HG03060 (cell line): Measurements from ENCODE around the gene GPR55.

ENCODE experiments used
- ATAC-seq: cut with Tn5 transposase; IDR thresholded peaks from one replicate; pipeline ENCODE4 v1.9.1; 2021; ENCODE audit warnings: low read depth, moderate number of reproducible peaks; ENCODE audit not compliant: unreplicated experiment

GPR55 gene

DNA sequence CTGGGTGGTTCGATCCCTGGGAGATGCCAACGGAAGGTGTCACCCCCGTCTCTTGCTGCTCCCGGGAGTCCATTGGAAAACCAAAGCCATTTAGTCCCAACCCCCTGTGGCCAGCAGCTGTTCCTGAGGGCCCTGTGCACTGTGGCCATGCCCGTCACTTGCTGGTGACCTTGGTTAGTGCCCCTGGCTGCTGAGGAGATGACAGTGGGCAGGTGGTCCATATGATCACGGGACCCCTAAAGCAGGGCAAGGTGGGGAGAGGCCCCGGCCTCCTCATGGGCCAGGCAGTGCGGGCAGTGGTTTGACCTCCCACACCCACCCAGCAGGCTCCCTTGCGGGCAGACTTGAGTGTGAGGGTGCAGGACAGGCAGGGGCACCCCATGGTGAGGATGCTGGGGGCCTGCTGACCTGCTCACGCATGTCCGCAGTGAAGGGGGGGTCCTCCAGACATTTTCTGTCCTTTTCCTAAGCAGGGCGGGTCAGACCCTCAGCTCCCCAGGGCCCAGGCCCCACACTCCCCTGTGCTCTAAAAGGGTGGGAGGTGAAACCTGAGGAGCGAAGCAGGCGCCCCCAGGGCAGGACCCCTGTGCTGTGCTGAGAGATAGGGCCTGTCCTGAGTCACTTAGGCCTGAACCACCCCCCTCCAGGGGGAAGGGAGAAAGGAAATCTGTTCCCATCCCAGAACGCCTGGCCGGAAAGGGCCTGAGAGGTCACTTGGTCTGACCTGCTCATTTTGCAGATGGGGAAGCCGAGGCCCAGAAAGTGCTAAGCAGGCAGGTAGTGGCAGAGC is 53.5 kb downstream of the GPR55 start:
- no peak for ATAC-seq

DNA sequence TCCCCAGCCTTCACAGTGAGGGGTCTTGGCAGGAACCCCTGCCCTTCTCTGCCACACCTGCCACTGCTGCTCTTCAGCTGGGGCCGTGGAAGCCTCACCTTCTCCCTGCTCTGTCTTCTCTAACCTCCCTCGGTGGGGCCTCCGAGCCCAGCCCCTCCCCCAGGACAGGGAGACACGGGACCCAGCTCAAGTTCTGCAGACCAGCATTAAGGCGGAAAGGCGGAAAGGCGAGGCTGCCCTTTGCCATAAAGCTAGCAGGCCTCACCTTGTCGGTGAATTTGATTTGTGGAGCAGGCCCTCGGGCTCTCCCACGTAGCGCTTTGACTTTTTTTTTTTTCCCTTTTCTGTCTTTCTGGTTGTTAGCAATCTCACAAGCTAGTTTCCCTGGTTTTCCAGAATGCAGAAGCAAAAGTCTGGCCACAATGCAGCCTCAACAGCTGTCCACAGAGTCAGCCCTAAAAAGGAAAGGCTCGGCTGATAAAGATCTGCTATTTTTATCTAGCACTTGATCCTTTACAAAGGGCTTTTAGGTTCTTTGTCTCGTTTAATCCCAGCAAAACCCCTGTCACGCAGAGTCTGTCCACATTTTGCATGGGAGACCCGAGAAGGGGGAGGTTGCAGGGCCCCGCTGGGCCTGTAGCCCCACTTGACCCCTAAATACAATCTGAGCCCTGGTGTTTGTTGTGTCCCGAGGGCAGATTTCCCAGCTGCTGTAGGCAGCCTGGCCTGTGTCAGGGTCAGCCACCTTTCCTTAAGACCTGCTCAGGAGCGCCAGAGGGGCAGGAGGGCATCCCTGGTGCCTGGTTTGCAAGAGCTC is 54.3 kb downstream of the GPR55 start:
- no peak for ATAC-seq

DNA sequence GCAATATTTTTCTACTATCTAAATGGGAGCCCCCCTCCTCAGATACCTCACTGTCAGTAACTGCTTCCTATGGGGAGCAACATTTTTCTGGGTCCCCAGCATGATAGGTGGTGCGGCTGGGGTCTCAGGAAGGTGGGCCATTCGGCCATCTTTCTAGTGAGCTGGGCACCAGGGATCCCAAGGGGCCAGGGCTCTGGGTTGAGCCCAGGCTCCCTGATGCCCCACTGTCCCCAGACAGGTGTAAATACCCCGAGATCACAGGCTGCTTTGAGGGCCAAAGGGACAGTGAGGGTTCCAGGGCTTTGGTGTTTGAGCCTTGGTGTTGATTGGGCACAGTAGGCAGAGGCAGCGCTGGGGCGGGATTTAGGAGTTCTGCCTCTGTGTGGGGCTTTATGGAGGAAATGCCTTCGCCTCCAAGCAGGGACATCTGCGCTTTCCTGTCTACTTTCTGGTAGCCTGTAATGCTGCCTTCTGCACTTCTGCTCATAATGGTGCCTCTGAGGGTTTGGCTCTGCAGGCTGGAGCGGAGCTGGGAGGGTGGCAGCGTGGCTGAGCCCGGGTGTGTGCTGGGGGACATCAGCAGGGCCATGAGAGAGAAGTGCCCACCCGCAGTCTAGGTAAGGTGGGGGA is 55.0 kb downstream of the GPR55 start:
- ATAC-seq, result no peak

DNA sequence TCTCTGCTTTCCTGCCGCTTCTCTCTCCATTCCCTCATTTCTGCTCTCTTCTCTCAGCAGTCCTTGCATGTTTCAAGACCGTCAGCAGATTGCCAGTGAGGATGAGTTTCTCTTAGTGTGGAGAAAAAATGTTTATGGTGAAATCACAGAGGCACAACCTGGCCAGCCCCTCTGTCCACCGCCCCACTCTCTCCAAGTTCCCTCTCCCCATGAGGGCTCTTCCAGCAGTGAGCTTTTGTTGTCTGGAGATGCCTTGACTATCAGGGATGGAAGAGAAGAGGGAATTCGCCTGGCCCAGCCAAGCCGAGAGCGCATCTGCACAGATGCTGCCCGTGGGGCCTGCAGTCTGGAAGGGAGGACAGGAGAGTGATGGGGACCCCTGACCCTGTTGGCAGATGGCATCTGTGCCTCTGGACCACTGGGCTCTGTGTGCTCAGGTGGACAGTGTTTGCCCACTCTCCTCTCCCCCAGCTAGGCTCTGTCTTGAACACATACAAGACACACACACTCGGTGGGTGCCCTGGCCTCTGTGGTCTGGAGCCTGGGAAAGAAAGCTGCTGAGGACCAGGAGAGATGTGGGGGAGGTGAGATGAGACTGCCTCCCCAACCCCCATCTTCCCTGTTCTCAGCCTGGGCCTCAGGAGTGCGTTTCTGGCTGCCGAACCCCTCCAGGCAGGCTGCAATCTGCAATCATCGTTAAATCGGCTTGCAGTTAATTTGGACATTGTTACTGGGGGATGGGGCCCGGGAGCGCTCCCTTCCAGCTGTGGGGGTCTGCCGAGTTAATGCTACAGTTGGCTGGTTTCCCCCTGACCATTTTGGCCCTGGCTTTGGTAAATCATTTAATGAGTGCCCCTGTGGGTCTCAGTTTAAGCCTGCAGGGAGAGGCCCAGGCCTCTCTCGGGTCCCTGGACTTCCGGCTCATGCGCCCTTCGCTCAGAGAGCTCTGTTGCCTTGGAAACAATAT is 55.8 kb downstream of the GPR55 start:
- no peak for ATAC-seq

DNA sequence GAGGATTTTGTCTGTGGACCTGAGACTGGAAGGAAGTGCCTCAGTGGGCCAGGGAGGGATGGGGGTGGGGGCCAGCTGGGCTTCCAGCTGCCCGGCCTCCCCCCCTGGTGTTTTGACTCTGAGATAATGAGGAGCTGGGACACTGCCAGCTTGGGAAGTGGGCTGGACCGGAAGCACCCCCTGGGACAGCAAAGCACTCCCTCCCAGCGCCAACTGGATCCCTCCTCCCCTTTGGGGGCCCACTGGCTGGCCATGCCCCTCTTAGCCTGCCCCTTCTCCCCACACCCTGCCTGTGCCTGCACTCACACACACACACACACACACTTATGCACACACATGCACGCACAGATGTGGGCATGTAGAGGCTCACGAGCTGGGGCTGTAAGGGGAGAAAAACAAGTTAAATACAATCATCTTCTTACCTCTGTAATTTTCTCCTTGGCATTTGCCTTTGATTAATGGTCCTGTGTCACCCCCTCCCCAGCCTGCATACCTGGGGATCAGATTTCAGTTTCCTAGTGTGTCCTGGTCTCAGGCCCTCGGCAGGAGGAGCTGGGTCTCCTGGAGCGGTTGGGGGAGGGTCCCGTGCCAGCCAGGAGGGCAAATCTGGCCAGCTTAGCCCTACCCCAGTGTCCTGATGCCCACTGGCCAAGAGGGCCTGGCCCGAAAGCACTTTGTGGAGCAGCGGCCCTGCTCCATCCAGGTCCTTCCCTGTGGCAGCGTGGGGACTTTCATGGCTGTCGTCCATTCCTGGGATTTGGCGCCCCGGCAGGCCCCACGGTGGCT is 56.7 kb downstream of the GPR55 start:
- no peak for ATAC-seq

DNA sequence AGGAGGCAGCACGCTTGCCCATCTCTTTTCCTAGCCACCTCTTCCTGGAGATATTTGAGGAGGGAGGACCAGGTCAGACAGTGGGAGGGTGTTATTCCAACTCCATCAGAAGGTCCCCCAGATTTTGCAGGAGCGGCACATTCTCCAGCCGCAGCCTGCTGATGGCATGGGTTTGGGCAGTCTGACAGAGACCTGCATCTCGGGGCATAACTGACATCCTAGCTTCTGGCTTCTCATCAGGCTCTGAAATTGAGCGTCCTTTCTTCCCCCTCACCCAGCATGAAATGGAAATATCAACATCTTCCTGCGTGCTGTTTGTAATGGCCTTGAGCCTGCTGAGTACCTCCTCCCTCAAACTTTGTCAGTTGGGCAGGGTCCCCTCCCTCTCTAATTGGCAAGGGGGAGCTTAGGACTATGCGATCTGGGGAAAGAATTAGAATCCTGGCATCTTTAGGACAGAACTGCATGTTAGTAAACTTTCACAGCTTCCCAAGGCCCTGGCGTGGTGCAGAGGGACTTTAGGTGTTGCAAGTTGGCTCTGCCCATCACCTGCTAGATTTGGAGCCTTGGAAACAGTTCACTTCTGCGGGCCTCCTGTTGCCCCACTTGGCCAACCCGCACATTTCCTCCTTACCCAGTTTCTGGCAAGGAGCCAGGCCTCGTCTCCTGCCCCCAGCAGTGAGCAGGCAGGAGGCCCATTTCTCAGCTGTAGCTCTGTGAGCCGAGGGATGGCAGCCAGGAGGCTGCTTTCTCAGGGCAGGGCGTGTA is 58.1 kb downstream of the GPR55 start:
- ATAC-seq, result no peak

DNA sequence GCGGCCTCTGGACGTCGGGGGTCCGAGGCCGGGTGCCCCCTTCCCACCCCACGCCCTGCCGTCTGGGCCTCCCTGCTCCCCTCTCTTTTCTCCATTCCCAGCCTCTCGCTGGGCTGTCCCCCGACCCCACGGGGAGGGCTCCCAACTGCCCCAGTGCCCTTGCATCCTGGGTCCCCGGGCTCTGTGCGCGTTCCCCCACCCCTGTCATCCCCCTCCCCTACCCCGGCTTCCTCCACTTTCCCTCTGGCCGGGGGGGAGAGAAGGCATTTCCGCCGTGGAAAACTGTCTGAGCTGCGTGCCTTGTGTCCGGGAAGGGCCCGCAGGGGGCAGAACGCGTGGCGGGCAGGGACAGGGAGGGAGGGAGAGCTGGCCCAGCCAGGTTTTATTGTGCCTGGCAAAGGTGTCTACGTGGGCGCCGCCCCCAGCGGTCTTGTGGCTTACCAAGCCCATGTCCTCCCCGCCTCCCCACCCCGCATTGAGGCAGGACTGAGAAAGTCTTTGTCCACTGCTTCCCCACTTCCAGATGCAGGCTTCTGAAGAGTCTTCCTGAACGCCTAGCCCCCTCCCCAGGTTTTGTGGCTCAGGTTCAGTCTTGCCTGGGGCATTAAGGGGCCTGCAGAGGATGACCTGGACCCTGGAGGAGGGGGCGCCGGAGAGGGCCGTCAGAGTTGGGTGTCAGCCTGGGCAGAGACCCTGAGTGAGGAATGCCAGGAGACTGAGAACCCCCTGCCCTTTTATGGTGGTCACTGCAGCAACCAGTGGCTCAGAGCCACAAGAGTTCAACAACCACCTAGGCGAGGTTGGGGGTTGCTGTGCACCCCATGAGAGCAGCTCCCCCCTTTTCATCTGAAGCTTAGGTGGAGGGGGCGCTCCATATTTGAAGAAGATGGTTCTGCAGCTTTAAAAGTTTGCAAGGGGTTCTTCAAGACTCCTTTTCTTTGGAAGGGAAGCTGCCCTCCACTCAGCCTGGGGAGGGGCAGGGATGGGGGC is 59.0 kb downstream of the GPR55 start:
- ATAC-seq, result no peak

DNA sequence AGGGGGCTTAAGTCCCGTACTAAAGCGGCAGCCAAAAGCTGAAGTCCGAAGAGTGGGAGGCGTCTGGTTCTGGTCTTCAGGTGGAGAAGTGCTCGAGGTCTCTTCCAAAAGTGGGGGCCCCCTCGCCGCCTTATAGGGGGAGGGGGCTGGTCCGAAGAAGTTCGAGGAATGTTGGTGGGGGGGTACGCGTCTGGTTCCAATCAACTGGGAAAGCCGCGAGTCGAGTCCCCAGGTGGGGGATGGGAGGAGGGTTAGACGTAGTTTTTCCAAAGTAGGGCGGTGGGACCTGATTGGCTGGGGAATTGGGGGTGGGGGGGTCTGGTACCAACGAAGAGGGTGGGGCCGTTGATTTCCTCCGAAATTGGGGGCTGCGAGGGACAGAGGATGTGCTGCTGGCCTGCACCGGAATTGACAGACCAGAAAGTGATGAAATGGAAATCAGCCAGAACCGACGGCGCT is 59.7 kb downstream of the GPR55 start:
- ATAC-seq, result no peak

DNA sequence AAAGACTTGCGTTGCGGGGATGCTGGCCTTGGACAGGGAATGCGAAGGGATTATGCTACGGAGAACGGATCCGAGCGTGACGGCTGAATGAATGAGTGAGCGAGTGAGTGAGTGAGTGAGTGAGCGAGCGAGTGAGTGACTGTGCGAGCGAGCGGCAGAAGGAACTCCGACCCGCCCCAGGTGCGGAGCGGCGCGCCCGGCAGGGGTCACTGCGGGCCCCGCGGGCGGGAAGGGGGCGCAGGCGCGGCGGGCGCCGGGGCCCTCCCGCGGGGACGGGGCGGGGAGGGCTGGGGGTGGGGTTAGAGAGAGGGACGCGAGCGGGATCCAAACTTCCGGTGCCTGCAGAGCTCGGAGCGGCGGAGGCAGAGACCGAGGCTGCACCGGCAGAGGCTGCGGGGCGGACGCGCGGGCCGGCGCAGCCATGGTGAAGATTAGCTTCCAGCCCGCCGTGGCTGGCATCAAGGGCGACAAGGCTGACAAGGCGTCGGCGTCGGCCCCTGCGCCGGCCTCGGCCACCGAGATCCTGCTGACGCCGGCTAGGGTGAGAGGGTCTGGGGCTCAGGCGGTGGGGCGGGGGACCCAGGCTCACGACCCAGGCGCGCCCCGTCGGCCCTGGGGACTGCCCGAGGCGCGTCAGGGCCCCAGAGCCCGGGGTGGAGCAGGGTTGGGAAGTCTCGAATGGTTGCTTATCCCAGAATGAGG is 60.3 kb downstream of the GPR55 start, which contains the start of gene ITM2C:
ITM2C (plus strand) TSS at position 338 of the 702 bp plus-strand sequence; CDS start at position 422, 84 bp downstream.
- no peak for ATAC-seq

DNA sequence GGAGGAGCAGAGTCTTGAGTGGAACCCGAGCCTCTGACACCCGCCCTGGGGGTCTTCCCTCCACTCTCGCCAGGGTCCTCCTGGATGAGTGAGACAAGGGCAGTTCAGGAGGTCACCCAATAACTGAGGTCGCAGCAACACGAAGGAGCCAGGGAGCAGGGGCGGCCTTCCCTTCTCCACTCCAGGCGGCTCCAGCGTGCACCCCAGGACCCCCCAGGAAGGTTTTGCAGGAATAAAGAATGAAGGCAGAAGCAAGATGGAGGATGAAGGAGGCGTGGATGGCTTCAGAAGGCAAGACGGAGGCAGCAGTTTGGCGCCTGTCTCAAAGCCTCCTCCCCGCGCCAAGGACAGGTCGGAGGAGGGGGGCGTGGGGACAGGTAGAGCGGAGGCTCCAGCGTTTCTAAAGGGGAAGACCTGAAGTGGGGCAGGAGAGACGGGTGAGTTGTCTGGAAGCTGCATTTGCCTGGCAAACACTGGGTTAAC is 60.9 kb downstream of the GPR55 start:
- no peak for ATAC-seq

DNA sequence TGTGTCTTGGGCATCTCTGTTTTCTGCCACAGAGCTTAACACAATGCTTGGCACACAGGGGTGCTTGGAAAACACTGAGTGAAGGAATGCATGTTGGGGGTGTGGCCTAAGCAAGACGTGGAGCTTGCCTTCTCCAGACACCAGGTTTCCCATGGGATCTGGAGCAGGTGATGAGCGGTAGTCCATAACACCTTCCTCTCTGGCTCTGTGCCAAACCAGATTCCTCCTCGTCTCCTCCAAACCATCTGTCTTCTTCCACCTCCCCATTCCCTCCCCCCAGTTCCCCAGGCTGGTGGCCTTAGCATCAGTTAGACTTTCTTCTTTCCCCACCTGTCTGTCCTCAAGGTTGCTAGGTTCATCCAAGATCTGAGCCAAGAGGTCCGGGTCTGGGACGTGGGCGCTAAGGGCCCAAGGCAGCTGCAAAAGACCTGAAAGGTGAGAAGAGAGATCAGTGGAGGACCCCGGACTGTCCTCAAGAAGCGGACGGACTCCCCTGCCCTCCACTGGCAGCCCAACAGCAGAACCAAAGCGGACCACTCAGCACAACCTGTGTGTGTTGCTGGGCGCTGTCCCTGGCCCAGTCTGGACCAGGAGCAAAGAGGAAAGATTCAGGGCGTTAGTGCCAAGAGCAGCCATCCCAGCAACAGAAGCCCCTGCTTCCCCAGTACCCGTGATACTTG is 61.5 kb downstream of the GPR55 start:
- no peak for ATAC-seq

DNA sequence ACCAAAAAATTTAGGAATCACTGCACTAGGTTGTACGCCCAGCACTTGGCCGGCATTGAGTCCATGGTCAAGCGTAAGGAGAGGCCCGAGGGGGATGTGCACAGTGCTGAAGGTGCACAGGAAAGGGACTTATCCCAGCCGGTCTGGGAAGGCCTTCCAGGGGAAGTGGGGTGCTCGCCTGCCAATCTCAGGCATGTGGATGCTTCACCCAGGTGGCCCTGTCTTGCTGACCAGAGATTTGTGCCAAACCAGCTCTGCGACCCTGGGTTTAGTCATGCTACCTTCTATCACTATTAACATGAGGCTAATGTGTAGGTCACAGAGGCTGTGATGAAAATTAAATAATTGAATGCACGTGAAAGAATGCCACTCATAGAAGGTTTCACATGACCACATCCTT is 62.0 kb downstream of the GPR55 start:
- no peak for ATAC-seq

DNA sequence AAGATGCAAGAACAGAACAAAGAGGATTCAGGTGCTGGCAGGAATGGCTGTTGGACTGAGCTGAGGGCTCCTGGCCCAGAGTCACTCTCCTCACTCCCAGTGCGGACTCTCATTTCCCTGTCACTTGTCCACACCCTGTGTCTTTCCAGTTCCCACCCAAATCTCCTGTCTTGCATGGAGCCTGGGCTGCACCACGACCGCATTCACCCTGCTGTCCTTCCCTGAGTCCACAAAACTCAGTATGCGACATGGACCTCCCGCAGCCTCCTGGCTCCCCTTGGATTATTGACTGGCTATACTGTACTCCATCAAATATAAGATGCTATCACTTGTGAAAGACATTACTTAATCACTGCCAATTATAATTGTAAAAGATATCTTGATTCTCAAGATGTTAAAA is 62.8 kb downstream of the GPR55 start:
- ATAC-seq, result no peak

DNA sequence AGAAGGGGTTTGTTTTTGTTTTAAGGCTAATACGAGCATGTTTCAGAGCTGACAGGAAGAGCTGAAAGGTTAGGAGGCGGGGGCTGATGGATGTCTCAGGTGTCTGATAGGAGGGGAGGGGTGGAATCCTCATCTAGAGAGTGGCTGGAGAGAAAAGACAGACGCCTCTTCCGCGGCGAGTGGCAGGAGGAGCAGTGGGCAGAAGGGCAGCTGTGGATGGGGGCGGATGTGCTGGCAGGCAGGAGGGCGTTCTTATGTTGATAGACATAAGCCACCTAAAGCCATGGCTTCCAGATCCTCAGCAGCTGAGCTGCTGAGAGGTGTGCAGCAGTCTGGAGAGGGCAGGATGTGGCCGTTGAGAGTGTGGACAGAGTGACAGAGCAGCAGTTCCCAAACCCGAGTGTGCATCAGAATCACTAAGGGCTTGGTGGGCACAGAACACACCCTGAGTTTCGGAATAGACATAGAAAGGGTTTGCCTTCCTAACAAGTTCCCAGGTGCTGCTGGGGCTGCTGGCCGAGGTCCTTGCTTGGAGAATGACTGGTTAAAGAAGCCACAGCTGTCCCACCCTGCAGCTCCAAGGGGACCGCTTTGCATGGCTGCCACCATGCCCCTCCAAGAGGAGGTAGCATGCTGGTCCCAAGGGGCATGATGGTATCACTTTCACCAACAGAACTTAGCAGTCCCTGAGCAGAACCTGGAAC is 63.3 kb downstream of the GPR55 start:
- ATAC-seq, result no peak
